ENCODE data around the gene SORCS2. TPM values are rescaled to one million over a fixed set of nuclear protein-coding genes. Genes with fewer than 3 reads are reported as not detected.

SORCS2 gene
- total and polyA plus RNA-seq, 2 of the 4 experiments (the other 2 are of a cell fraction): 0.36 to 0.62 TPM

DNA sequence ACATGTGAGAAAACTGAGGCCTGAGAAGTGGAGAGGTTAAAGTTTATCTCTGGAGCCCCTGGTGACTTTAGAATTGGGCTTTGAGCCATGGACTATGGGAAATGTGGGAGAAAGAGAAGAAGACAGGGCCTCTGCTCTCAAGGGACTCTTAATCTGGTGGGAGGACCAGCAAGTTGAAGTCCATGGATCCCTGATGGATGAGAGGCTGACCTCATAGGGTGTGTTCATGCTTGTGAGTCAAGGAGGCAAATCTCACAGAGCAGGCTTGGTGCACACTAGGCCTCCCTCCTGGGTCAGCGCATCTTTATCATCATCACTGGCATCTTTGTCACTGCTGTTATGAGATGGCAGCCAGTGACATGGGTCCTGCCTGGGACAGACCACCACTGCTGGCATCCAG, 535.4 kb downstream of the SORCS2 start:
- peaks cover 15% of the 10 kb centered on the region for H3K27me3 ChIP-seq (ENCODE audit: control insufficient read depth, insufficient read depth, low read length)
- no peak overlapping the region for H2BK20ac ChIP-seq (ENCODE audit: low read depth, low read length)
- no peak overlapping the region for H3K9ac ChIP-seq (ENCODE audit: low read depth, low read length)
- H3K4me2 ChIP-seq (ENCODE audit: low read depth, low read length): no peak overlapping the region
- in situ Hi-C loops (cut with MboI; ENCODE audit: low sequenced_read_pairs) (loop anchor here (10.0 kb wide), 1 partner anchor 533 kb away; the partner anchor contains the start of gene SORCS2), intact Hi-C loops (cut with micrococcal nuclease) (no loop called here), dilution Hi-C loops (cut with HindIII; ENCODE audit: low sequenced_read_pairs, unreplicated experiment) (no loop called here)
- ChIA-PET POLR2A (ENCODE audit: unreplicated experiment) (no interaction called here), CTCF (interaction anchor here (0.7 kb wide), 1 partner anchor 8 kb away, joined by 3 read pairs; no protein-coding TSS in a partner anchor)
- BruUV-seq (replicated peaks): no TSS peak
- TF ChIP-seq POLR2A (IDR thresholded peaks at IDR 0.05; ENCODE audit: low read depth, low read length): no peak
- TF ChIP-seq CHD1 (IDR thresholded peaks at IDR 0.05; ENCODE audit: low read depth, low read length): no peak
- TF ChIP-seq, protein P1, sequence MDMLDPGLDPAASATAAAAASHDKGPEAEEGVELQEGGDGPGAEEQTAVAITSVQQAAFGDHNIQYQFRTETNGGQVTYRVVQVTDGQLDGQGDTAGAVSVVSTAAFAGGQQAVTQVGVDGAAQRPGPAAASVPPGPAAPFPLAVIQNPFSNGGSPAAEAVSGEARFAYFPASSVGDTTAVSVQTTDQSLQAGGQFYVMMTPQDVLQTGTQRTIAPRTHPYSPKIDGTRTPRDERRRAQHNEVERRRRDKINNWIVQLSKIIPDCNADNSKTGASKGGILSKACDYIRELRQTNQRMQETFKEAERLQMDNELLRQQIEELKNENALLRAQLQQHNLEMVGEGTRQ (IDR thresholded peaks at IDR 0.05; ENCODE audit: low read depth, low read length): no peak
- TF ChIP-seq MAZ (IDR thresholded peaks at IDR 0.05; ENCODE audit: borderline replicate concordance, low read depth, low read length): no peak
- TF ChIP-seq RCOR1 (IDR thresholded peaks at IDR 0.05; ENCODE audit: insufficient replicate concordance, low read length): no peak
- no peak for TF ChIP-seq NFE2L2 (IDR thresholded peaks at IDR 0.05; ENCODE audit: low read depth, low read length)
- no peak for TF ChIP-seq ELK1 (IDR thresholded peaks at IDR 0.05; ENCODE audit: borderline replicate concordance, low read depth, low read length)
- TF ChIP-seq MXI1 (IDR thresholded peaks at IDR 0.05; ENCODE audit: borderline replicate concordance, low read depth, low read length): no peak
- TF ChIP-seq SMC3 (IDR thresholded peaks at IDR 0.05; ENCODE audit: low read depth, low read length): no peak
- TF ChIP-seq, protein P2, sequence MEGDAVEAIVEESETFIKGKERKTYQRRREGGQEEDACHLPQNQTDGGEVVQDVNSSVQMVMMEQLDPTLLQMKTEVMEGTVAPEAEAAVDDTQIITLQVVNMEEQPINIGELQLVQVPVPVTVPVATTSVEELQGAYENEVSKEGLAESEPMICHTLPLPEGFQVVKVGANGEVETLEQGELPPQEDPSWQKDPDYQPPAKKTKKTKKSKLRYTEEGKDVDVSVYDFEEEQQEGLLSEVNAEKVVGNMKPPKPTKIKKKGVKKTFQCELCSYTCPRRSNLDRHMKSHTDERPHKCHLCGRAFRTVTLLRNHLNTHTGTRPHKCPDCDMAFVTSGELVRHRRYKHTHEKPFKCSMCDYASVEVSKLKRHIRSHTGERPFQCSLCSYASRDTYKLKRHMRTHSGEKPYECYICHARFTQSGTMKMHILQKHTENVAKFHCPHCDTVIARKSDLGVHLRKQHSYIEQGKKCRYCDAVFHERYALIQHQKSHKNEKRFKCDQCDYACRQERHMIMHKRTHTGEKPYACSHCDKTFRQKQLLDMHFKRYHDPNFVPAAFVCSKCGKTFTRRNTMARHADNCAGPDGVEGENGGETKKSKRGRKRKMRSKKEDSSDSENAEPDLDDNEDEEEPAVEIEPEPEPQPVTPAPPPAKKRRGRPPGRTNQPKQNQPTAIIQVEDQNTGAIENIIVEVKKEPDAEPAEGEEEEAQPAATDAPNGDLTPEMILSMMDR (conservative IDR thresholded peaks at IDR 0.05; ENCODE audit: low read depth, low read length): no peak
- TF ChIP-seq FOS (IDR thresholded peaks at IDR 0.05; ENCODE audit: low read depth, low read length): no peak
- TF ChIP-seq BHLHE40 (IDR thresholded peaks at IDR 0.05; ENCODE audit: low read depth, low read length): no peak
- no peak for TF ChIP-seq MAFK (IDR thresholded peaks at IDR 0.05; ENCODE audit: low read depth, low read length)
- TF ChIP-seq RAD21 (IDR thresholded peaks at IDR 0.05; ENCODE audit: low read length): no peak
- TF ChIP-seq RFX5 (IDR thresholded peaks at IDR 0.05; ENCODE audit: low read depth, low read length): no peak
- TF ChIP-seq CEBPB (IDR thresholded peaks at IDR 0.05; ENCODE audit: low read depth, low read length): no peak
- no peak overlapping the region for H2BK120ac ChIP-seq (ENCODE audit: low read depth, low read length)
- no peak overlapping the region for H3K18ac ChIP-seq (ENCODE audit: low read depth, low read length)
- no peak overlapping the region for H2AK9ac ChIP-seq (replicated peaks; ENCODE audit: low read depth, low read length, poor library complexity)
- no peaks in the 10 kb centered on the region for H3K4me1 ChIP-seq (ENCODE audit: control insufficient read depth, insufficient read depth, low read length)
- H3K4me3 ChIP-seq (ENCODE audit: insufficient read depth, low read depth, low read length): no peak overlapping the region
- no CpG with 5 or more reads among the region's 1 CpG for WGBS, 2 experiments (ENCODE audit: extremely low coverage in 2 of 2, insufficient read length in 1 of 2)
- no peak overlapping the region for H2AFZ ChIP-seq (replicated peaks; ENCODE audit: low read length, poor library complexity)
- H4K5ac ChIP-seq (ENCODE audit: low read depth, low read length): no peak overlapping the region
- no peak overlapping the region for H2AK5ac ChIP-seq (ENCODE audit: low read depth, low read length)
- no peak overlapping the region for H3K23ac ChIP-seq (ENCODE audit: low read depth, low read length)
- DNase-seq (no peak), ATAC-seq (ENCODE audit: low read depth) (no peak)
- H3K27ac ChIP-seq (ENCODE audit: insufficient read depth, low read length): no peak overlapping the region
- no peak overlapping the region for H3K14ac ChIP-seq (replicated peaks; ENCODE audit: low read depth, low read length)
- no peaks in the 10 kb centered on the region for H3K9me3 ChIP-seq (ENCODE audit: control insufficient read depth, insufficient read depth, low read length)
- H2BK5ac ChIP-seq (ENCODE audit: low read depth, low read length, poor library complexity, severe bottlenecking): no peak overlapping the region
- no peak overlapping the region for H3K56ac ChIP-seq (ENCODE audit: extremely low read depth, insufficient read depth, low read length)
- H4K8ac ChIP-seq (ENCODE audit: low read depth in 2 of 2, low read length in 2 of 2): no peak overlapping the region
- no peak overlapping the region for H4K91ac ChIP-seq (ENCODE audit: insufficient read depth, low read depth, low read length)
- no peak overlapping the region for H3K4ac ChIP-seq (ENCODE audit: low read depth, low read length)
- no peak overlapping the region for H2BK15ac ChIP-seq (ENCODE audit: low read depth, low read length)
- no peaks in the 10 kb centered on the region for H3K79me1 ChIP-seq (ENCODE audit: low read depth in 1 of 2, low read length in 2 of 2)
- no peaks in the 10 kb centered on the region for H4K20me1 ChIP-seq (ENCODE audit: insufficient read depth, low read length)
- H3K9me1 ChIP-seq (ENCODE audit: insufficient read depth, low read length): no peaks in the 10 kb centered on the region
- H3K36me3 ChIP-seq (ENCODE audit: control insufficient read depth, insufficient read depth, low read length): no peaks in the 10 kb centered on the region
